Dermis microvascular lymphatic vessel endothelial cell (primary cell): ENCODE results near the gene GNAQ. TPM values are rescaled to one million over a fixed set of nuclear protein-coding genes. Genes with fewer than 3 reads are reported as not detected.

Source experiments
- DNase-seq, 2 donors: peaks; one replicate each; pipeline versions ENCODE4 v3.0.0 to v3.0.0-alpha.2; 2010; ENCODE audit warnings: low read depth in 2 of 2
- total RNA-seq: library from RNA; depleted of rRNA; stranded (reverse); fragments of >200 nt; gene quantifications from 2 replicates; pipeline ENCODE4 v1.2.1, GENCODE V29; 2014

Gene GNAQ
- total RNA-seq, 1 donor from 2014 or later, result 28.6 TPM

DNA sequence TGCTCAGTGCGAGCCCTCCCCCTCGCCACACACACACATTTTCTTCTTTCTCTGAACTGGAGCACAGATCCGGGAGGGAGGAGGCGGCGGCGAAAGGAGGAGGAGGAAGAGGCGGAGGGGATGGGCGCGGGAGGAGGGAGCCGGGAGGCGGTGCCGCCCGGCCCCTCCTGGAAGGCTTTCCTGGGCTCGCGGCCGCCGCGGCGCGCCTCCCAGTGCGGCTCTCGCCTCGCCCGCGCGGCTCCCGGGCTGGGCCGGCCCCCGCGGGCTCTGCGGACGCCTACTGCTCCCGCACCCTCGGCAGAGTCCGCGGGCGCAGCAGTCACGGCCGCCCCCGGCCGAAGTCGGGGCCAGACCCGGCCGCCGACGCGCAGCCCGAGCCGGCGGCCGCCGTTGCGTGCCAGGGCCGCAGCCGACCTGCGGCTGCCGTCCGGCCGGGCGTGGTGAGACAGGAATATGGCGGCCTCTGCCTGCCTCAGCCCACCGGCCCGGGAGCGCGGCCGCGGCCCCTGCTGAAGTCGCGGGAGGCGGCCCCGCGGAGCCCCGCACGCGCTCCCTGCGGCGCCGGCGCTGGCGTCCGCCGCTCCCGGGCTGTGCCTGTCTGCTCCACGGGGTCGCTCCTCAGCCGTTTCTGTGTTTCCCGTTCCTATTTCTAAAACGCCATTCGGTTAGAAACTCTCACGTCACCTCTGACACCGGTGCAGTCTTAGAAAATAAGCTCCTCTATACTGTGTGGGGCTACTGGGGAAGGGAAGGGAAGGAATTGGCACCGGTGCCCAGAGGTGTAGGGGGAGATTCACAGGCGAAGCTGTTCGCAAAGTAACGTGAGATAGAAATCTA is 500 bp upstream of the GNAQ start:
- DNase-seq, result peak; percentile 74 to 97

DNA sequence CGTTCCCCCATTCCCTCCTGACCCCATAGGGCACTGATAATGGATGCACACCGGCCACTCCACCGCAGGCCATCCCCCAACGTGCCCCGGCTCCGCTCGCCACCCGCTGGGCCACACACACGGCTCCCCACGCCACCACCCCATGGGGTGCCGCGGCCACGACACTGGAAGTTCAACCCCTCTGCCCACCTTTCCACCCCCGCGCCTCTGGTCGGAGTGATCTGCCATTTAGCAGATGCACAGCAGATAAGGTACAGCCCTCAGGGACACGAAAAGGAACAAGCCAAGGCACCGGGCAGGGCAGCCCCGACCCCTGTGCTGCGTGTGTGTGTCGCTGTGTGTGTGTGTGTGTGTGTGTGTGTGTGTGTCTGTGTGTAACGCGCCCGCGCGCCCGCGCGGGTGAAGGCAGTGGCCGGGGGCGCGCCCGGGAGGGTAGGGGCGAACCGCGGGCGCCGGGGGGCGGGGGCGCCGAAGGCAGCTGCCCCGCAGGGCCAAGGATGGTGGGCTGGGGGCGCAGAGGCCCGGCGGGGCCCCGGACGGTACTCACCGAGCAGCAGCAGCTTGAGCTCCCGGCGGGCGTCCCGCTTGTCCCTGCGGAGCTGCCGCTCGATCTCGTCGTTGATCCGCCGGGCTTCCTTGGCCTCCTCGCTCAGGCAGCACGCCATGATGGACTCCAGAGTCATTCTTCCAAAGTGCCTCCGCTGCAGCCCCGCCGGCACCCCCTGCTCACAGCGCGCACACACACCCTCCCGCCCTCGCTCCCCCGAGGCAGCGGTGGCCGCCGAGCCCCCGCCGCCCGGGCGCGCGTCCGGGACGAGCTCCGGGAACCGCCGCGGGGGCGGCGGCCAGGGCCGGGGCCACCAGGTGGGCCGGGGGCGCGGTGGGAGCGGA is 813 bp downstream of the GNAQ start:
- peak in 1 of 2 donors; percentile 58 for DNase-seq

DNA sequence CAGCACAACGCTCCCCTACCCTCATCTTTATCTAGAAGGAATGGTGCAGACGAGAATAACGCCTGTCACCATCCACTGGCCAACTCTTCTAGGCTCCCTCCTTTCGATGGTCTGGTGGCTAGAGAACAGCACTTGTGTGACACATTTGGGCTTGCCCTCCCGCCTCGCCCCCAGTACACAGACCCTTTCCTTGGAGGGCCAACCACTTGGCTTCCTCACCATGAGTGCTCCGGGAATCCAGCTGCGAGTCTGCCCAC is 1.4 kb downstream of the GNAQ start:
- DNase-seq, result peak in 1 of 2 donors; percentile 31

DNA sequence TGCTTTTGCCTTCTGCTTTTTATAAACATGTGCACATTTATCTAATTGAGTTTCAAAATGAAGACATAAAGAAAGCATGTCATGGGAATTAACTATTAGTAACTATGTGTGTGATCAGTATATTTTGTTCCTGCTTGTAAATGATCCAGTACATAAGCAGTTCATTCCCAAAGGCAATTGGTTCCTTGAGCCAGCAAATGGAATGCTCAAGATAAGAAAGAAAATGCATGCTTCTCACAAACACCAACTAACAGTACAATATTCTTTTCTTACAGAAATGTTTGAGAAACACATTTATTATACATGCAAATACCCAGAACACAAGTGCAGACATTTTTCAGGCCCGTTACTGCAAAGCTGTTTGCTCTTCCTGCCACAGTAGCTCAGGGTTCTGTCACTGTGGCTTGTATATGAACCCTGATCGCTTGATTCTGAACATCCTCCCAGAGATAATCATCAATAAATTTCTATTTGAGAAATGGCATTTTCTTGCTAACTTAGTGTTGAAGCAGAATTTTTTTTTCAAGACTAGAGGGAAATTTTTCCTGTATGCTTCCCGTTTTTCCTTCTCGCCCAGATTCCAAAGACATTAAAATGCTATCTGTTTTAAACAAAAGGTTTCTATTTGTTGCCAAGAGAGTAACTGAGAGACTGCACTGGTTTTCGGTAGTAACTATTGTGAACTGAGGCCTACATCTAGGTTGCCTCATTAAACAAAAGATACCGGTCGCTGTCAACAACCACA is 1.9 kb downstream of the GNAQ start:
- DNase-seq, result peak in 1 of 2 donors; percentile 19

DNA sequence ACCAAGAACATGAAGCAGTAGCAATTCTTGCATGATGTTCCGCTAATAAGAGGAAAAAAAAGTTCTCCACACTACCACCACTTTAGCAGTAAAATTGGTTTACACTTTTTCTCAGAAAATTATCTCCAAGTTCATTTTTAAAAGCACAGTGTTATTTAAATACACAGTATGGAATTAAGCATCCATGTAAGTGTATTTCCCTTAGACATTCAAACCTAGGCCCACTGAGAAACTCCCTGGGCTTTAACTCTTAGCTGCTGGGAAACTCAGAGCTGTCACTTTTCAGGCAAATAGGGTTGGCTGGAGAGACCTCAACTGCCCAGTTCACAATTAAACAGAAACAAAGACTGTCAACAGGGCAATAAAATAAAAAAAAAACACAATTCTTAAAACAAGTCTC is 2.7 kb downstream of the GNAQ start:
- DNase-seq, result no peak

DNA sequence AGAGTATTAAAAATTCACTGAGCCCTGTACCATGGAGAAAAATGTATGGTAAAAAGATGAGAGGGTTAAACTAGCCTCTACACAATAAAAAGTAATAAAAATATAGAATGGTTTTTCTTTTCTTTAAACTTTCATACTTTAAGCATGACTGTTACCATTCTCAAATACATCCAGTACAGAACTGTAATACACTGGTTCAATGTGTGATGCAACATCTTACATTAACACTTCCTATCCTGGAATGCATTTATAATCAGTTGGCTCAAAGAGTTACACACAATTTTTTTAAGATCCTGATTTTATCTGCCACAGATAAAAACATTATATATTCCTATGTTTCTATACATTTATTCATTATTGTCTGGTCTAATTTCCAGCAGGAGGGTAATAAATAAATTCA is 4.7 kb downstream of the GNAQ start:
- no peak for DNase-seq

DNA sequence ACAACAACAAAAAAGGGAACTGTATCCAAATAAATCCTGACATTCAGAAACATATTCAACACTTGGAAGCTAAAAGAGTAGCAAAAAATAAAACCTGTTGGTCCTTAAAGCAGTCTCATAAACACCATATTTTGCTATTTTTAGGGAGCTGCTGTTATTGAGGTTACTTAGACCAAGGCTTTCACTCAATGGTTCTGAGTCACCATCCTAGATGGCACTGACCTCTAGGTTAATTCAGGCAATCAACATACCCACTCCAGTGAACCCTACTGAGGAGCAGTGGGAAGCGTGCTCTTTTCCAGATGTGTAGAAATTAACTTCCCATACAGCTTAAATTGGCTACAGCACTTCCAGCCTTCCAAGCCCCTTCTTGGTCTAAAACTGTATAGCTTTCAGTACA is 5.2 kb downstream of the GNAQ start:
- peak in 1 of 2 donors; percentile 59 for DNase-seq

DNA sequence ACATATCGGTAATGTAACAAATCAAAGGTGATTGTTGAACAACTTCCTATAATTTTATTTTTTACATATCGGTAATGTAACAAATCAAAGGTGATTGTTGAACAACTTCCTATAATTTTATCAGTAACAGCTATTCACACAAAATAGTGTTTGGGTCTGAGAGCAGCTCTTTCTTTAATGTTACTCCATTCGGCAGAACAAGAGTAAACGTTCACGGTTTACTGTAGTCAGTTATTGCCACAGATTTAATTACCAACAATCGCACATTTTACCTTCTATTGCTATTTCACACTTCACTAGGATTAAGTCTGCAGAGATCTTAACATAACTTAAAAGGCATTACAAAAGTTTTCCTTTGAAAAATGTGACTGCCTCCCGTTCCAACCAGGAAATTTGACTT is 6.4 kb downstream of the GNAQ start:
- no peak for DNase-seq

DNA sequence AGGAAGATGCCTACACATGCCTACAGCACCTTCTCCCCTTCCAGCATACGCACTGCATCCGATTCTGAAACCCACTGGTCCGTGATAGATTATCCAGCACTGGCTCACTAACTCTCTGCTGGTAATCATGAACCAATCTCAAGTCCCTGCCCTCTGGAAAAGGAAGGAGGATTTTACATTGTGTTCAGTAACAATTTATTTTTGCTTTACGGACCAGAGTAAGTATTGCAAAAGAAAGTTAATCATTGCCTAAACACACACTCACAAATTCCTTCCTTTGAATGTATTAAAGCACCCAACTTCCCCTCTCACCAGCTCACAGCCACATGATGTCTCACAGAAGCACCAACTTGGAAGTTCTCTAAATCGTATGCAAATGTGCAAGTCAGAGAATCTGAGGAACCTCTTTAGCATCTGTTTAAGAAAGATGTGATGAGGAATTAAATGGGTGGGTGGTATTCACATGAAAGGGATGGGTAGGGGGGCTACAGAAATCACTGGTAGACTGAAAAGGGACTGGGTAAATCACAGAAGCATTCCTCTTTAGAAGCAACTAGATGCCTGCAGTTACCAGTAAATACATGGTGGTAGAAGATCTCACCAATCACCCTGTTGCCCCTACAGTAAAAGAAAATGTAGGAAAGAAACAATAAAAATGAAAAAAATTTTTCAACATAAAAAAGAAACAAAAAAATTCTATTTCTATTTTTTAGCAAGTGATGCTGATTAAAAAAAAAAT is 8.4 kb downstream of the GNAQ start:
- peak in 1 of 2 donors; percentile 69 for DNase-seq

DNA sequence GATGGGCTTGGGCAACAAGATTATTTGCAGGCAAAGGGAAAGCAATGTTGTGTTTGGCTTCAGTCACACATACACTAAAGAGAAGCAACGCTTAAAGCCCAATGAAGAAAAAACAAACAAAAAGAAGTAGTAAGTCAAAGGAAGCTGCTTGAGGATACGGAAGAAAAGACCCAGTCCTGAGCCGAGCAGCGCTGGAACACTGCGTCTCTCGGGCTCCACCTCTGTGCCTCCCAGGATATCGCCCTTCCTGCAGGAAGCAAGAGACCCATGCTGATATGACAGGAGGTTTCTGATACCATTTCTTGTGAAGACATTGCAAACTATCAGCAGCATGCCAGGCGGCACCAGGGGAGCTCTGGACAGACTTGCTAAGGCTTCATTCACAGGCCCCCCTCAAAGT is 9.9 kb downstream of the GNAQ start:
- DNase-seq, result peak in 1 of 2 donors; percentile 51

DNA sequence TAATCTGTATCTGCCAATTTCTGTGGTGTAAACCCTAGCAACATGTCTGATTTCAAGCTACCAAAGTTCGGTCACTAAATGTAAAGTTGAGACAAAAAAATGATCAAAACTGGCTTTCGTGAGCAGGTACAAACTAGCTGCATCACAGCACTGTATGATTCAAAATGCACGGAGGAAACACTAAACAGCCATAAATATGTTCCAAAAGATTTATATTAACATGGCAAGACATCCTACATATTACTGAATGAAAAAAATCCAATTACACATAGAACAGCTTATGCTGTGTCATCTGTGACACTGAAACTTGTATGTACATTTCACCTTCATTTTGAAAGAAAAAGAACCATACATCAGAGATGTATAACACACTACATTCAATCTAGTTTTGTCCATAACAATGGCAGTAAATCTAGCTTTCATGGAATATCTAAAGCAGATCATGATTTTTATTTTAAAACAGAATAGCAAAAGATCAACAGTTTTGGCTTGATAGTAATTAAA is 14.4 kb downstream of the GNAQ start:
- DNase-seq, result no peak

DNA sequence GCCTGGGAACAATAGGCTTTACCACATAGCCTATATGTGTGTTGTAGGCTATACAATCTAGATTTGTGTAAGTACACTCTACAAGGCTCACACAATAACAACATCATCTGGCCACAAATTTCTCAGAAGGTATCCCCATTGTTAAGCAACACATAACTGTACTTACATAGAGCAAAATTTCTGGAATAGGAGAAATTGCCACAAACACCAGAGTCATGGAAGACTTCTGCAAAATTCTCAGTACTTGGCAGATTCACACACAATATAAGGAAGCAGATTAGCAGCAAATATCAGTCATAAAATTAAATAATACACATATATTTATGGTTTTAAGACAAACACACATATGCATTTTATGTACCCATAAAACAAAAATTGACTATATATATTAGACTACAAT is 16.4 kb downstream of the GNAQ start:
- DNase-seq, result no peak

DNA sequence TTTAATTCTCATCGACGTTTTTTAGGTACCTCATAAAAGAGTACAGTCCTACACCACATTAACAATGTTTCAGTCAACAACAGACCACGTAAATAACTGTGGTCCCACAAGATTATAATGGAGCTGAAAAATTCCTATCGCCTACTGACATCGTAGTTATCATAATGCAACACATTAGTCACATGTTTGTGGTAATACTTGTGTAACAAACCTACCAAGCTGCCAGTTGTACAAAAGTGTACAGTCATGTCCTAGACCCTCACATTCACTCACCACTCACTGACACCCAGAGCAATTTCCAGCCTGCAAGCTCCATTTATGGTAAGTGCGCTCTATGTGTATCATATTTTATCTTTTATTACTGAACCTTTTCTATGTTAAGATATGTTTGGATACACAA is 16.8 kb downstream of the GNAQ start:
- no peak for DNase-seq

DNA sequence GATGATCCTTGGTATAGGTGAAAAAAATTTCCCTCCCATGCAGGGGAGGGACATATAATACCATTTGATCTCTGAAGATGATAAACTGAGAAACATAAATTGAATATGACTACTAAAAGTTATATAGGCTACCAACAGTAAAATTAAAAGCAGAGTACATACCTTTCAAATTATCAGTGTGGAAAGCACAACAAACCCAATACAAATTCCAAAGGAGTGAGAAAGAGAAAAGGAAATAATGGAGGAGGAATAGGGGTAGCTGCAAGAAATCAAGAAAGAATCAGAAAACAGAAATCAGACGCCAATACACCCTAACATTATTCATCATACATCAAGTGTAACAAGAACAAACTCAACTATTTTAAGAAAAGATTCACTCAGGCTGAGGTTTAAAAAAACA is 17.7 kb downstream of the GNAQ start:
- no peak for DNase-seq

DNA sequence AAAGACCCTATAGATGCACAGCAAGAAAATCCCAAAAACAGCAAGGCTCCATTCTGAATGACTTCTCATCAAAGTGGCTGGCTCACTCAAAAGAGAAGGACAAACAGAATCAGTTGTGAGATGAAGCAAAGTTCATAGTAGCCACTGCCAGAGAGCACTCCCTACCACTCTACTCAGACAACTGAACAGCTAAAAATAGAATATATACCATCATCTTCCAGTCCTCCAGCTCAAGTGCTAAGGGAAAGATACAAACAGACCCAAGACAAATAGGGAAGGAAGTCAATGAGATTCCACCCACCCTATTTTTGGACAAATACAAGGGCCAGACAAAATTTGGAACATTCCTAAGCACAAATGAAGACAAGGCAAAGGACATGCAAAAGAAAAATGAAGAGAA is 20.6 kb downstream of the GNAQ start:
- no peak for DNase-seq

DNA sequence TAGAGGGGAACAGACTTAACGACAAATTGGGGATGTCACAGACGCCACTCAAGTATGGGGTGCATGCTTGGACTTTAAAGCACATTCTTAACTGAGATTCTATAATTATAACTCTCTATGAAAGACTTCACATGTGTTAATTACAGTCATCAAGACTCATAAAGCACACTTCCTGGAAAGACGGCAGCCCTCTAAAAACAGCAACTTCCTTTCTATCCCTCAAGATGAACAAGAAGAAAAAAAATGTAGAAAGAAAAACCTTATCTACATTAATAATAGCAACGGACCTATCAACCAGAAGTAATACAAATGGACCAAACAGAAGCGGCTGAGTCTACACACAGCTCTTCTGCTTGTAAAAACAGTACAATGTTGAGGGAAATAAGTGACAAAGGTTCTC is 21.2 kb downstream of the GNAQ start:
- no peak for DNase-seq

DNA sequence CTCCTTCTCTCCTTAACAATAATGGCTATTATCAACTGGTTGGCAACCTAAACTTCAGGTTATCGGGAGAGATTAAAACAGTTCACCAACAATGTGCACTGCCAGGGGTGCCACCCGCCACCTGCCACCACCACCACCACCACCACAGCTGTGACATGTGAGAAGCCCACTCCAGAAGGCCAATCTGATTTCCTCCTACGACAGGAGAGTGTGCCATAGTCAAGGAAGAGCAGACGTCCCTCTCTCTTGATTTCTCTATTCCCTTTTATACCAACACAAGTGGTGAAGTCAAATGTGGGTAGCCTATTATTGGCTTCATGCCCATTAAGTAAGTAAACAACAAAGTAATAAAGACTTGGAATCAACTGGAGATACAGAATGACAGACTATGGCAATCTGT is 22.4 kb downstream of the GNAQ start:
- no peak for DNase-seq

DNA sequence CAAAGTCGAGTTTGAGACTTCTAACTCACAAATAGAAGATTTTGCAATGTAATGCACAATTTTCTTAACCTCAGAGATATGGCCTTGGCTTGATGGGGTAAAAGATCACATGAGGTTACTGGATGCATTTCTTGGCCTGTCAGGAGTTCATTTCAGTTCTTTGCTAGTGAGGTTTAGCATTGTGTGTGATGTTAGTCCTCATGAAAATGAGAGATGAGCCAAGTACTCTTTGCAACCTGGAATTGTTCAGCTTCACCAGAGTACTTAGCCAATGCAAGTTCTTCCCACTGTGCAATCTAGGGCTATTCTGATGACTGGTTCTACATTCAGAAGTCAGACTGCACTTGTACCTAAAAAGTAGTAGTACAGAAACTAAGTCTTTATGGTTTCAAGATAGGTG is 24.9 kb downstream of the GNAQ start:
- DNase-seq, result no peak

DNA sequence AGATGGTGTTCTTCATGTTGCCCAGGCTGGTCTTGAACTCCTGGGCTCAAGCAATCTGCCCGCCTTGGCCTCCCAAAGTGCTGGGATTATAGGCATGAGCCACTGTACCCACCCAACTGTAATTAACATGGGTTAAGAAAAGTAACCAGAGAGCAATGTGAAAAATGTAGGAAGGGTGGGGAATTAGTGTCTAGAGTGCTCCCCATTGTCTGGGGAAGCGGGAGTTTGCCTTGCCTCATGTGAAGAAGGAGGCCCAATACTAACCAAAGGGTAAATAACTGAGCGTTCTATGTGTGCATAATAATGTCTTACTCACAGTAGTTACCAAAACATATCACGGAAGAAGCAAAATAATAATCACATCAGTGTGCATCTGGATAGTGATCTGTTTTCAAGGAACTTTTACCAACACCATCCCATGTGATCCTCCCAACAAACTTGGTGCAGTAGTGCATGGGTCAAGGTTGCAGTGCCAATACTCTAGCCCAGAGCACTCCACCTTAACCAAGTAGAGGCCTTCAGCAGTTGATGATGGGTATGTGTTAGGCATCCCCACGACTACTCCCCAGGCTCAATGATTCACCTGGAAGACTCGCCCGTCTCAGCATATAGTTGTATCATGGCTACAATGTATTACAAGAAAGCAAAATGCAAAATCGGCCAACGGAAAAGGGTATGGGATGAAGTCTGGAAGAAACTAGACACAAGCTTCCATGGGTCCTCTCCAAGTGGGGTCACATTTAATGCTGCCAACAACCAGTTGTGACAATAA is 26.2 kb downstream of the GNAQ start:
- no peak for DNase-seq

DNA sequence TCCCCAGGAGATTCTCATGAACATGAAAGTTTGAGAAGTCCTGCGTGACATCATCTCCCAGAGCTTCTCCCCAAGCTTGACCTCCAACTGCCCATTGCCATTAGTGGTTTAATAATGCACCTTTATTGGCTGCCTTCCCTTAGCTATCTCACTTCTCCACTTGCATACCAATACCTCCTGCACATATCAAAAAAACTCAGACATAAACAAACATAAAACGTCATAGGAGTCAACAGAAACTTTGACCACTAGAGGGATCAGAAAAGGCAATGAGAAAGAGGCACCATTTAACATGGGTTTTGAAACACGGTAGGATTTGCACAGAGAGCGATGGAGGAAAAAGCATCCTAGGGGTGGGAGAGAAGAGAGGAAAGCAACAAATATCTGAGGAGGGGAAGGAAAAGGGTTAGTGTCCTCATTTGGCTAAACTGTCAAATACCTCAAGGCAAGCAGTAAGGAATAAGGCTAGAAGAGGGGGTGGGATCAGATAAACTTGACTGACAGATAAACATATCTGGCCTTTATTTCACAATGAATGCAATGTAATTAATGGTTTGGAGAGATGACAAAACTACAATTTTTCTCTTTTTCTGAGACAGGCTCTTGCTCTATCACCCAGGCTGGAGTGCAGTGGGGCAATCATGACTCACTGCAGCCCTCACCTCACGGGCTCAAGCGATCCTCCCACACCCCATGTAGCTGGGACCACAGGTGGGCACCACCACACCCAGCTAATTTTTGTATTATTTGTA is 27.0 kb downstream of the GNAQ start:
- DNase-seq, result no peak
